H9 (cell line): ENCODE results near the gene MT1M. TPM values are rescaled to one million over a fixed set of nuclear protein-coding genes. Genes with fewer than 3 reads are reported as not detected.

ENCODE experiments used
- DNase-seq: peaks from one replicate; pipeline ENCODE4 v3.0.0-alpha.2; 2017
- H2AFZ ChIP-seq: one replicate; pipeline ENCODE4 v1.6.1; 2013; ENCODE audit warnings: mild to moderate bottlenecking, low read length, control low read depth, moderate library complexity
- H2AK5ac ChIP-seq: 2 replicates; pipeline ENCODE4 v1.6.1; 2013; ENCODE audit warnings: low read length, control low read depth, mixed read lengths; ENCODE audit not compliant: insufficient read length
- H2BK120ac ChIP-seq: one replicate; pipeline ENCODE4 v1.6.1; 2013; ENCODE audit warnings: low read depth, mild to moderate bottlenecking, low read length, control low read depth, inconsistent platforms; ENCODE audit not compliant: poor library complexity, severe bottlenecking
- H2BK12ac ChIP-seq: 2 replicates; pipeline ENCODE4 v1.6.1; 2013; ENCODE audit warnings: low read length, control low read depth, mixed read lengths, low read depth; ENCODE audit not compliant: insufficient read length
- H2BK15ac ChIP-seq: 2 replicates; pipeline ENCODE4 v1.6.1; 2013; ENCODE audit warnings: low read depth, low read length, control low read depth
- H2BK20ac ChIP-seq: one replicate; pipeline ENCODE4 v1.6.1; 2013; ENCODE audit warnings: low read depth, mild to moderate bottlenecking, low read length, control low read depth, inconsistent platforms; ENCODE audit not compliant: poor library complexity, severe bottlenecking
- H2BK5ac ChIP-seq: 2 replicates; pipeline ENCODE4 v1.6.1; 2013; ENCODE audit warnings: low read length, control low read depth, mixed read lengths; ENCODE audit not compliant: insufficient read length
- H3K14ac ChIP-seq: 2 replicates; pipeline ENCODE4 v1.6.1; 2013; ENCODE audit warnings: low read length, control low read depth; ENCODE audit not compliant: insufficient read depth
- H3K18ac ChIP-seq: 2 replicates; pipeline ENCODE4 v1.6.1; 2013; ENCODE audit warnings: low read depth, mild to moderate bottlenecking, mixed read lengths, low read length, control low read depth; ENCODE audit not compliant: insufficient read length
- H3K23ac ChIP-seq: 2 replicates; pipeline ENCODE4 v1.6.1; 2013; ENCODE audit warnings: low read length, control low read depth, mixed read lengths, low read depth; ENCODE audit not compliant: insufficient read length
- H3K23me2 ChIP-seq: 2 replicates; pipeline ENCODE4 v1.6.1; 2013; ENCODE audit warnings: low read depth, mild to moderate bottlenecking, mixed read lengths, low read length, control low read depth; ENCODE audit not compliant: insufficient read length, poor library complexity, severe bottlenecking
- H3K27ac ChIP-seq: 2 replicates; pipeline ENCODE4 v1.5.1; 2013; ENCODE audit warnings: low read length, control low read depth, mixed read lengths, low read depth; ENCODE audit not compliant: insufficient read length
- H3K27me3 ChIP-seq: 2 replicates; pipeline ENCODE4 v1.6.1; 2013; ENCODE audit warnings: low read length, control low read depth, inconsistent platforms; ENCODE audit not compliant: insufficient read depth
- H3K4ac ChIP-seq: 2 replicates; pipeline ENCODE4 v1.6.1; 2013; ENCODE audit warnings: low read depth, mild to moderate bottlenecking, control low read depth, inconsistent platforms, low read length, moderate library complexity
- H3K4me1 ChIP-seq: 2 replicates; pipeline ENCODE4 v1.6.1; 2013; ENCODE audit warnings: low read length, control low read depth, inconsistent platforms; ENCODE audit not compliant: insufficient read depth
- H3K4me2 ChIP-seq: 2 replicates; pipeline ENCODE4 v1.6.1; 2013; ENCODE audit warnings: low read length, control low read depth, mixed read lengths; ENCODE audit not compliant: insufficient read length, insufficient read depth
- H3K56ac ChIP-seq: 2 replicates; pipeline ENCODE4 v1.6.1; 2013; ENCODE audit warnings: low read depth, mild to moderate bottlenecking, mixed read lengths, low read length, control low read depth; ENCODE audit not compliant: insufficient read length
- H3K79me1 ChIP-seq: 2 replicates; pipeline ENCODE4 v1.6.1; 2013; ENCODE audit warnings: low read depth, mild to moderate bottlenecking, moderate library complexity, low read length, control low read depth, inconsistent platforms; ENCODE audit not compliant: insufficient read depth, poor library complexity, severe bottlenecking
- H3K79me2 ChIP-seq: 2 replicates; pipeline ENCODE4 v1.6.1; 2013; ENCODE audit warnings: low read length, control low read depth, inconsistent platforms; ENCODE audit not compliant: insufficient read depth
- H3K9ac ChIP-seq: 2 replicates; pipeline ENCODE4 v1.6.1; 2013; ENCODE audit warnings: low read length, control low read depth, mixed read lengths; ENCODE audit not compliant: insufficient read length; ENCODE audit errors: extremely low read depth
- H3K9me3 ChIP-seq: one replicate; pipeline ENCODE4 v1.6.1; 2013; ENCODE audit warnings: low read depth, low read length, inconsistent platforms; ENCODE audit not compliant: control insufficient read depth
- H3T11ph ChIP-seq: one replicate; pipeline ENCODE4 v1.6.1; 2013; ENCODE audit warnings: mild to moderate bottlenecking, low read length, control low read depth, inconsistent platforms
- H4K20me1 ChIP-seq: one replicate; pipeline ENCODE4 v1.6.1; 2013; ENCODE audit not compliant: control insufficient read depth, insufficient read length, insufficient read depth
- H4K5ac ChIP-seq: 2 replicates; pipeline ENCODE4 v1.6.1; 2013; ENCODE audit warnings: low read depth, mild to moderate bottlenecking, mixed read lengths, low read length, control low read depth; ENCODE audit not compliant: insufficient read length
- H4K8ac ChIP-seq: replicated peaks from 2 replicates; pipeline ENCODE4 v1.6.1; 2013; ENCODE audit warnings: low read length, control low read depth, mixed read lengths, low read depth; ENCODE audit not compliant: insufficient read length
- H4K91ac ChIP-seq: 2 replicates; pipeline ENCODE4 v1.6.1; 2013; ENCODE audit warnings: low read depth, mild to moderate bottlenecking, moderate library complexity, mixed read lengths, low read length, control low read depth; ENCODE audit not compliant: insufficient read length
- H3K27ac Mint-ChIP-seq, 3 experiments: 2 replicates in 2 of 3; 3 replicates in 1 of 3; pipeline ENCODE4 v1.8.0; 2020 to 2021; ENCODE audit warnings: mixed read lengths in 3 of 3, mild to moderate bottlenecking in 1 of 3, moderate library complexity in 1 of 3
- H3K27me3 Mint-ChIP-seq: 2 replicates; pipeline ENCODE4 v1.8.0; 2021; ENCODE audit warnings: low read depth, mild to moderate bottlenecking, moderate library complexity, mixed read lengths
- H3K36me3 Mint-ChIP-seq, 3 experiments: 2 replicates in 2 of 3; 3 replicates in 1 of 3; pipeline ENCODE4 v1.8.0; 2020 to 2021; ENCODE audit warnings: low read depth in 3 of 3, mixed read lengths in 3 of 3; ENCODE audit not compliant: insufficient read depth in 1 of 3
- H3K4me1 Mint-ChIP-seq, 2 experiments: 2 replicates each; pipeline ENCODE4 v1.8.0; 2020; ENCODE audit warnings: mixed read lengths in 2 of 2
- H3K4me3 Mint-ChIP-seq, 2 experiments: 2 replicates in 1 of 2; 3 replicates in 1 of 2; pipeline ENCODE4 v1.8.0; 2020 to 2021; ENCODE audit warnings: mild to moderate bottlenecking in 2 of 2, mixed read lengths in 2 of 2, moderate library complexity in 1 of 2
- H3K9me3 Mint-ChIP-seq, 2 experiments: 2 replicates in 1 of 2; 3 replicates in 1 of 2; pipeline ENCODE4 v1.8.0; 2020; ENCODE audit warnings: mild to moderate bottlenecking in 2 of 2, mixed read lengths in 2 of 2, moderate library complexity in 1 of 2
- CTCF ChIP-seq: fragments of 200-600 bp; sonication (generic); conservative IDR thresholded peaks from 3 replicates; pipeline ENCODE4 v1.8.0; 2021; ENCODE audit warnings: antibody characterized with exemption, mild to moderate bottlenecking
- WGBS: extraction: QIAGEN DNeasy Blood & Tissue Kit; methylation state at CpG from one replicate; pipeline ENCODE4 v1.1.7; 2013; ENCODE audit warnings: missing lambda C conversion rate, low lambda C conversion rate, mixed read lengths; ENCODE audit not compliant: insufficient read length; ENCODE audit errors: extremely low coverage; 5-methylcytosine and 5-hydroxymethylcytosine counted together
- total RNA-seq: library from RNA; stranded (reverse); gene quantifications from 2 replicates; pipeline ENCODE4 v1.2.1, GENCODE V29; 2021

Gene MT1M
- total RNA-seq, 1 experiment from 2014 or later, result 1.4 TPM

GRCh38 chr16:56593573-56594291 lies 38.7 kb upstream of the MT1M start:
- H2BK120ac ChIP-seq, result no peak overlapping the region
- no peak overlapping the region for H3T11ph ChIP-seq
- no peak overlapping the region for H3K4ac ChIP-seq
- no peaks in the 10 kb centered on the region for H3K79me1 ChIP-seq
- H2AK5ac ChIP-seq, result no peak overlapping the region
- no peak overlapping the region for H2AFZ ChIP-seq
- DNase-seq, result no peak
- no peak overlapping the region for H4K91ac ChIP-seq
- H3K9ac ChIP-seq, result no peak overlapping the region
- peaks cover 24% of the 10 kb centered on the region; the same call in 1 of the 2 replicates for H3K27me3 ChIP-seq
- H3K23me2 ChIP-seq, result peaks cover 8% of the 10 kb centered on the region
- H3K4me1 Mint-ChIP-seq, result peaks cover 5 to 11% of the 10 kb centered on the region in 2 experiments
- no peak overlapping the region for H3K27ac ChIP-seq
- no peak overlapping the region for H2BK15ac ChIP-seq
- no peak overlapping the region for H2BK5ac ChIP-seq
- no peak overlapping the region for H3K18ac ChIP-seq
- no peaks in the 10 kb centered on the region for H3K9me3 ChIP-seq
- H4K20me1 ChIP-seq, result peaks cover 3% of the 10 kb centered on the region
- H3K27me3 Mint-ChIP-seq, result peaks cover 65% of the 10 kb centered on the region
- no peak overlapping the region for H2BK12ac ChIP-seq
- peaks cover 0 to 3% of the 10 kb centered on the region in 2 experiments; a peak in 2 of 5 replicates for H3K9me3 Mint-ChIP-seq
- H3K79me2 ChIP-seq, result no peaks in the 10 kb centered on the region
- no peak overlapping the region for H3K23ac ChIP-seq
- no peaks in the 10 kb centered on the region for H3K4me1 ChIP-seq
- no peaks in the 10 kb centered on the region for H3K36me3 Mint-ChIP-seq
- no peak overlapping the region for H3K4me2 ChIP-seq
- WGBS, result no CpG with 5 or more reads among the region's 6 CpGs
- H4K8ac ChIP-seq, result no peak overlapping the region
- no peak overlapping the region for H2BK20ac ChIP-seq
- no peak overlapping the region for H3K27ac Mint-ChIP-seq
- H4K5ac ChIP-seq, result no peak overlapping the region
- no peak overlapping the region for H3K56ac ChIP-seq
- TF ChIP-seq CTCF, result no peak
- H3K14ac ChIP-seq, result no peak overlapping the region
- no peak overlapping the region for H3K4me3 Mint-ChIP-seq
